PC-9 (cell line): ENCODE measurements around the gene CLCN1.

ENCODE experiments used
- CTCF ChIP-seq: fragments of 200-600 bp; sonication (generic); conservative IDR thresholded peaks from 2 replicates; pipeline ENCODE4 v1.6.1; 2017; ENCODE audit warnings: mixed run types, antibody characterized with exemption, mild to moderate bottlenecking, moderate library complexity
- EZH2 ChIP-seq: fragments of 200-600 bp; sonication (generic); IDR thresholded peaks from 2 replicates; pipeline ENCODE4 v1.8.0; 2017; ENCODE audit warnings: antibody characterized with exemption, low read depth

- TF ChIP-seq CTCF (peak; percentile 27; the same call in 1 of the 2 replicates), EZH2 (no peak)
These were observed 57.4 kb downstream of the CLCN1 start for GRCh38 chr7:143373255-143373794.
